ENCODE measurements around the gene ABCF2.

ABCF2 gene

DNA sequence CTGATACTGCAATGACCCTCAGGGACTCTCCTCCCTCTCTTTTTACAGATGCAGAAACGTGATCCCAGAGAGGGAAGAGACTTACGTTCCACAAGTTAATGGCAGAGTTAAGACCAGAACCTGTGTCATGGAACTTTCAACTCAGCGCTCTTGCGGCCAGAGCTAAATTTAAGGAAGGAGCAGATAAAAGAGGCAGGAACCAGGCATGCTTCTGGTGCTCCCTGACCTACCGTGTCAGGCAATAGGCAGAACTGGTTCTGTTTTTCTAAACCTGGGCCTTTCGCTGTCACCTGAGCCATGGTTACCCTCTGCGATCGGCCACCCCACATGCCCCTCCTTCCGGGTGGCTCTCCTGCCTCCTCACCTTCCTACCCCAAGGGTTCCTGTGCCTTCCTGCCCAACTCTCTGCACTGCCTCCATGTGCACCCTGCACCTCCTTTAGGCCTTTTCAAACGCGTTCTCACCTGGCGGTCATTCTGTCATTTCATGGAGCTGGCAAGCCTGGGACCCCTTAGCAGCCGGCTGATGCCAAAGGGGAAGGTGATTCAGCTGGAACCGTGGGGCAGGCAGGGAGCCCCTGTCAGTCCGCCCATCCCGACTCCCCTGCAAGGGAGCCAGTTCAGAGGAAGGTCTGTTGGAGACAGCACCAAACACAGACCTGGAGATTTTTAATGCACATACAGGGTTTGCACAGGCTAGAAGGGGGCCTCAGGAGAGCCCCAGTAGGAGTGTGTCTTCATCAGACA, 51.8 kb downstream of the ABCF2 start:
- H3K27ac Mint-ChIP-seq, result no peak overlapping the region
- no peak overlapping the region for H3K4me3 Mint-ChIP-seq
- H3K36me3 Mint-ChIP-seq (ENCODE audit: low read depth), result peaks cover 10% of the 10 kb centered on the region
- H3K9me3 Mint-ChIP-seq, result peaks cover 29% of the 10 kb centered on the region
- DNase-seq, result no peak
- H3K4me1 Mint-ChIP-seq, result peaks cover 20% of the 10 kb centered on the region
- TF ChIP-seq, protein P1, sequence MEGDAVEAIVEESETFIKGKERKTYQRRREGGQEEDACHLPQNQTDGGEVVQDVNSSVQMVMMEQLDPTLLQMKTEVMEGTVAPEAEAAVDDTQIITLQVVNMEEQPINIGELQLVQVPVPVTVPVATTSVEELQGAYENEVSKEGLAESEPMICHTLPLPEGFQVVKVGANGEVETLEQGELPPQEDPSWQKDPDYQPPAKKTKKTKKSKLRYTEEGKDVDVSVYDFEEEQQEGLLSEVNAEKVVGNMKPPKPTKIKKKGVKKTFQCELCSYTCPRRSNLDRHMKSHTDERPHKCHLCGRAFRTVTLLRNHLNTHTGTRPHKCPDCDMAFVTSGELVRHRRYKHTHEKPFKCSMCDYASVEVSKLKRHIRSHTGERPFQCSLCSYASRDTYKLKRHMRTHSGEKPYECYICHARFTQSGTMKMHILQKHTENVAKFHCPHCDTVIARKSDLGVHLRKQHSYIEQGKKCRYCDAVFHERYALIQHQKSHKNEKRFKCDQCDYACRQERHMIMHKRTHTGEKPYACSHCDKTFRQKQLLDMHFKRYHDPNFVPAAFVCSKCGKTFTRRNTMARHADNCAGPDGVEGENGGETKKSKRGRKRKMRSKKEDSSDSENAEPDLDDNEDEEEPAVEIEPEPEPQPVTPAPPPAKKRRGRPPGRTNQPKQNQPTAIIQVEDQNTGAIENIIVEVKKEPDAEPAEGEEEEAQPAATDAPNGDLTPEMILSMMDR (IDR thresholded peaks at IDR 0.05), result no peak
- peaks cover 94% of the 10 kb centered on the region for H3K27me3 Mint-ChIP-seq (ENCODE audit: low read depth, poor library complexity)

DNA sequence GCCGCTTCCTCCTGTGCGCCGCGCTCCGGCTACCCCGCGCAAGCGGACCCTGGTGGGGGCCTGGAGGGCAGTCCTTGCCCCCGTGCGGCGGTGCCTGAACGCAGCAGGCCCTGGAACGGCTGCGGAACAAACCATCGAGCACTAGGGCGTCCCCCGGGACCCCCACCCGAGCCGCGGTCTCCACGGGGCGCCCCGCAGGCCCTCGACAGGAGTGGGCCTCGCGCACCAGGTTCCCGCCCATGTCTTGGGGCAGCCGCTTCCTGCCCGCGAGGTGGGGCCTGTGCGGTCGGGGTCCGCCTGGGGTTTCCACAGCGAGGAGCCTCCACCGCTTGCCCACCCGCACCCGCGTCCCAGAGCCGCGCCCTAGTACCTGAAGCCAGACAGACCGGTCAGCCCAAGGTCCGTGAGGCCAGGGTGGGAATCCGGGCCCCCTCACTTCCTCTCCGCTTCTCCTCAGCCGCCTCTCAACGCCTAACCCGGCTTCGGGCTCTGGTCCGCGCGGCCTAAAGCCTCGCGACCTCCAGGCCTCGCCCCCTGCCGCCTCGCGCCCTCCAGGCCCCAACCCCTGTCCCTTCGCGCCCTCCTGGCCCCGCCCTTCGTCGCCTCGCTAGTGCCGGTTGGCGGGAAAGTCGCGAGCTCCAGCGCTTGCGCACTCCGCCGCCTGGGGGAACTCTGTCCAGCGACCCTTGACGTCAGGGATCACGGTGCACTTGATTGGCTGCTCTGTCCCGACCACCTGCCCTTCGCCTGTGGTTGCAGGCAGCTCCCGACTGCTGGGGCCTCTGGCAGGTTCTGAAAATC, 52.6 kb downstream of the ABCF2 start:
- peaks cover 22% of the 10 kb centered on the region for H3K4me1 Mint-ChIP-seq
- peaks cover 29% of the 10 kb centered on the region for H3K9me3 Mint-ChIP-seq
- no peak overlapping the region for H3K4me3 Mint-ChIP-seq
- TF ChIP-seq, protein P1 (IDR thresholded peaks at IDR 0.05), result no peak
- peaks cover 94% of the 10 kb centered on the region for H3K27me3 Mint-ChIP-seq (ENCODE audit: low read depth, poor library complexity)
- no peak overlapping the region for H3K27ac Mint-ChIP-seq
- peaks cover 10% of the 10 kb centered on the region for H3K36me3 Mint-ChIP-seq (ENCODE audit: low read depth)
- DNase-seq, result no peak

DNA sequence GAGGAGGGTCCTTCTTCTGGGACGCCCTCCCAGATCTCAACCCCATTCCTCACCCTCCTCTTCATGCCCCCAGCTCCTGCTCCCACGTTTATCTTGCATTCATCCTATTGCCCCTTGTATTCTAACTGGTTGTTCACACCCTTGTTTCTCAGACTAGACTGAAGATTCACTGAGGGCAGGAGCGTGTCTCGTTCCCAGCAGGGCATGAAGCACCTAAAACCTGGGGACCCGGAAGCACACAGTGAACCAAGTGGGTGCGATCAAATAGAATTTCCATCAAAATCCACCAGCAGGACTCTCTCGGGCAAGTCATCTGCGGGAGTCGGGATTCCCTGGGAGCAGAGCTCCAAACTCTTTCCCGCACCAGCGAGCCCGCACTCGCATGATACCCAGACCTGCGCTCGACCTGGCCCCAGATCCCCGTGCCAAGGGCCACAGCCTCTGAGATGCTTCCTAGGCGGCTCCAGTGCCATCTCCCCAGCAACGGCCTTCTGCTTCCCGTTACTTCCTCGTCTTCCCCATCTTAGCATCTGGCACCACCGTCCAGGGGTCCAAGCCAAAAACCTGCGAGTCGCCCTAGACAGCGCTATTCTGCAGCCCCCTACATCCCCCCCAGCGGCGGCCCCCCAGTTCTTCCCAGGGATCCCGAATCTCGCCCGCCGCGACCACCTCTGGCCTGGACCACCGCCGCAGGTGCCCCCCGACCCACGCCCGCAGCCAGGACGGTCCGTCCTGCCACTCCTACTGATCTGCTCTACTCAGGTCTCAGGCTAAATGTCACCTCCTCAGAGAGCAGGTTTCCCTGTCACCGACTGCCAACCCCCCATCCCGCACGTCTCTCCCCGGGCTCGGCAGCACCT, 53.4 kb downstream of the ABCF2 start:
- peaks cover 94% of the 10 kb centered on the region for H3K27me3 Mint-ChIP-seq (ENCODE audit: low read depth, poor library complexity)
- peaks cover 30% of the 10 kb centered on the region for H3K4me1 Mint-ChIP-seq
- peaks cover 10% of the 10 kb centered on the region for H3K36me3 Mint-ChIP-seq (ENCODE audit: low read depth)
- H3K9me3 Mint-ChIP-seq, result peaks cover 29% of the 10 kb centered on the region
- no peak overlapping the region for H3K27ac Mint-ChIP-seq
- TF ChIP-seq, protein P1 (IDR thresholded peaks at IDR 0.05), result no peak
- DNase-seq, result no peak
- no peak overlapping the region for H3K4me3 Mint-ChIP-seq

DNA sequence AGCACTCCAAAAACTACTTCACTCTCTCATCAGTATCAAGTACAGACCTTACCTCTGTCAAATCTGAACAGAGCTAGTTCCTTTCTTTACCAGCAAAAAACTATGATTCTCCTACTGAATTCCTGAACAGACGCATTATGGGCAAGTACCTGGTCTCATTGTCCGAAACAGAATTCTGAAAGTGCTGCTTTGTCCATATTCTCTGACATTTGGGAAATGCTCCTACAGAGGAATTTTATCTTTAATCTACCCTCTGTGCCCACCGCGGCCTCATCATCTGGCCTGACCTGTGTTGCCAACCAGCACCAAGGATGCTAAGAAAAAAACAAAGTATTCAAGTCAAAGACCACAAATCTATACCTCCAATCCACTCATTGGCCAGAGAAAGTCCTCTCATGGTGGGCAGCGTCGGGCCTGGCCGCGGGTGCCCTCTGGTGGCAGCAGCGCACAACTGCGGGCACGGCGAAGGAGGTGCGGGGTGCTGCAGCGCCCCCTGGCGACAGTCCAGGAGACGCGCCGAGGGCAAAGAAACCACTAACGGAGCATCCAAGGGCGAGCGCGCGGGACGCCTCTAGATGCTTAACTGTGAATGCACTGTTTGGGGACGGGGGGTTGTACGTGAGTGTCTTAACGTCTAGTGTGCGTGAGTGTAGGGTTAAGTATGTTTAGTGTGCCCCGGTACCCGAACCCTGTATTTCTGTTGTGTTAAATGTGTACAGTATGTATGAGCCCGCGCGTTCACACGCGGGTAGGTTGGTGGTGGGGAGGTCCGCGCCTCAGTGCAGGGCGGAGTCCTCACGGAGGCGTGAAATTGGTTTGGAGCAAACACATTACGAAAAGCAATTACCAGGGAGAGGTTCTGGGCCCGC, 54.5 kb downstream of the ABCF2 start:
- peaks cover 90% of the 10 kb centered on the region for H3K27me3 Mint-ChIP-seq (ENCODE audit: low read depth, poor library complexity)
- no peak overlapping the region for H3K4me3 Mint-ChIP-seq
- peak; percentile 87 for DNase-seq
- H3K36me3 Mint-ChIP-seq (ENCODE audit: low read depth), result peaks cover 10% of the 10 kb centered on the region
- TF ChIP-seq, protein P1 (IDR thresholded peaks at IDR 0.05), result peak; percentile 100
- peaks cover 29% of the 10 kb centered on the region for H3K9me3 Mint-ChIP-seq
- H3K27ac Mint-ChIP-seq, result no peak overlapping the region
- H3K4me1 Mint-ChIP-seq, result peaks cover 34% of the 10 kb centered on the region

DNA sequence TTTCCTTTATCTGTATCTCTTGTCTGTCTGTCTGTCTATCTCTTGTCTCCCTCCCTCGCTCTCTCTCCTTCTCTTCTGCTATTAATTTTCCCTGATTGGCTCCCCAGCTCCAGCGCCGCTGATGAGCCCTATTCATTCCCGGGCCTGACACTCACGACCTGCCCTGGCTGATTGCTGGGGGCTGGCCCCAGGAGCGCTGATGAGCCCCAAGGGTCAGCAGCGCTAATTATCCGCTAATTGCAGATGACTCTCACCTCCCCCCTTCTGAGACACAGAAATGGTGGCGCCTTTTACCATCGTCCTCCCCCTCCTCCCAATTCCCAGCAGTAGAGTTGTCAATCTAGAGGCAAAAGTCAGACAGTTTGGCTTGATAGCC, 58.2 kb downstream of the ABCF2 start:
- Mint-ChIP-seq H3K36me3 (ENCODE audit: low read depth) (peaks cover 10% of the 10 kb centered on the region), H3K4me3 (peak overlapping the region; percentile 77), H3K4me1 (peaks cover 27% of the 10 kb centered on the region), H3K27me3 (ENCODE audit: low read depth, poor library complexity) (peaks cover 57% of the 10 kb centered on the region), H3K9me3 (peaks cover 16% of the 10 kb centered on the region), H3K27ac (no peak overlapping the region)
- TF ChIP-seq, protein P1 (IDR thresholded peaks at IDR 0.05), result no peak
- no peak for DNase-seq

All from nephron progenitor cell (in vitro differentiated cells).